Fibroblast of lung (primary cell): ENCODE measurements around the gene CLIC4. TPM values are rescaled to one million over a fixed set of nuclear protein-coding genes. Genes with fewer than 3 reads are reported as not detected.
"Not testable (repeated sequence)": the region's sequence is repeated elsewhere in the genome, so short reads cannot be mapped to it uniquely, and the experiment has no call there.

Experiments used
- DNase-seq, 2 donors: peaks; one replicate each; pipeline versions ENCODE4 v3.0.0 to v3.0.0-alpha.2; 2010; ENCODE audit warnings: low read depth in 2 of 2
- H2AFZ ChIP-seq: 2 replicates; pipeline ENCODE4 v1.5.1; 2012; ENCODE audit warnings: low read length, control low read depth, inconsistent platforms
- H3K27ac ChIP-seq: 2 replicates; pipeline ENCODE4 v1.5.1; 2011; ENCODE audit warnings: low read length, control low read depth; ENCODE audit not compliant: insufficient read depth
- H3K27me3 ChIP-seq: 2 replicates; pipeline ENCODE4 v1.5.1; 2011; ENCODE audit warnings: mild to moderate bottlenecking, low read length; ENCODE audit not compliant: control insufficient read depth, insufficient read depth
- H3K36me3 ChIP-seq: 2 replicates; pipeline ENCODE4 v1.5.1; 2011; ENCODE audit warnings: low read length; ENCODE audit not compliant: control insufficient read depth, insufficient read depth
- H3K4me1 ChIP-seq: 2 replicates; pipeline ENCODE4 v1.5.1; 2011; ENCODE audit warnings: low read length; ENCODE audit not compliant: control insufficient read depth, insufficient read depth; ENCODE audit errors: extremely low read depth
- H3K4me2 ChIP-seq: 2 replicates; pipeline ENCODE4 v1.5.1; 2011; ENCODE audit warnings: low read length, control low read depth; ENCODE audit not compliant: insufficient read depth; ENCODE audit errors: extremely low read depth
- H3K4me3 ChIP-seq, 4 experiments: fragments of 200-600 bp in 1 of 4; sonication (generic) in 1 of 4; replicated peaks in 1 of 4; 2 replicates each; pipeline ENCODE4 v1.5.1; 2011 to 2016; ENCODE audit warnings: low read length in 4 of 4, low read depth in 3 of 4, mild to moderate bottlenecking in 3 of 4, control low read depth in 2 of 4, inconsistent platforms in 1 of 4, mixed read lengths in 1 of 4; ENCODE audit not compliant: insufficient read depth in 1 of 4; ENCODE audit errors: control extremely low read depth in 1 of 4
- H3K79me2 ChIP-seq: 2 replicates; pipeline ENCODE4 v1.5.1; 2012; ENCODE audit warnings: mild to moderate bottlenecking, low read length, inconsistent platforms; ENCODE audit not compliant: control insufficient read depth, insufficient read depth
- H3K9ac ChIP-seq: 2 replicates; pipeline ENCODE4 v1.5.1; 2011; ENCODE audit warnings: mild to moderate bottlenecking, low read length, control low read depth; ENCODE audit not compliant: insufficient read depth
- H3K9me3 ChIP-seq: 2 replicates; pipeline ENCODE4 v1.5.1; 2012; ENCODE audit warnings: low read depth, low read length; ENCODE audit not compliant: control insufficient read depth, insufficient read depth
- H4K20me1 ChIP-seq: 2 replicates; pipeline ENCODE4 v1.5.1; 2011; ENCODE audit warnings: low read length; ENCODE audit not compliant: control insufficient read depth, insufficient read depth; ENCODE audit errors: extremely low read depth
- EZH2 ChIP-seq: IDR thresholded peaks from 2 replicates; pipeline ENCODE4 v1.5.1; 2012; ENCODE audit warnings: low read length, control low read depth, mild to moderate bottlenecking; ENCODE audit errors: missing control alignments
- polyA minus RNA-seq: library from RNA; depleted of rRNA, polyadenylated mRNA; stranded (reverse); fragments of >200 nt; gene quantifications from 2 replicates; pipeline ENCODE4 v1.2.3, GENCODE V29; 2011; ENCODE audit warnings: low replicate concordance
- polyA plus RNA-seq, 2 donors: library from polyadenylated mRNA; depleted of rRNA in 1 of 2; stranded (reverse) in 1 of 2; unstranded in 1 of 2; fragments of >200 nt; gene quantifications; 2 replicates each; pipeline ENCODE4 v1.2.1, GENCODE V29; 2011 to 2012; ENCODE audit warnings: missing spikeins in 1 of 2
- total RNA-seq: library from RNA; depleted of rRNA; stranded (reverse); fragments of >200 nt; gene quantifications from 2 replicates; pipeline ENCODE4 v1.2.1, GENCODE V29; 2014
- TF ChIP-seq, protein P1 (sequence below), 2 donors: IDR thresholded peaks in 1 of 2; conservative IDR thresholded peaks in 1 of 2; 1 replicate in 1 of 2; 2 replicates in 1 of 2; pipeline ENCODE4 v1.5.1; 2011 to 2012; ENCODE audit warnings: low read length in 2 of 2, control low read depth in 1 of 2, inconsistent platforms in 1 of 2, low read depth in 1 of 2, mild to moderate bottlenecking in 1 of 2

The CLIC4 gene
- total RNA-seq (309 and 368 TPM in 2 replicates), polyA plus RNA-seq (310 and 494 TPM in 2 replicates), polyA minus RNA-seq (29.9 and 44.7 TPM in 2 replicates)
- 243 and 393 TPM in 2 replicates for polyA plus RNA-seq (2012)

- Histone ChIP-seq H3K27me3 (no peaks in the 10 kb centered on the region), H3K4me2 (peak within 1 kb of the TSS; percentile 79), H3K27ac (peak within 1 kb of the TSS; percentile 77), H3K4me1 (peaks cover 21% of the 10 kb centered on the region), H3K4me3 (peak within 1 kb of the TSS; percentile 80 to 99 (median 86)), H2AFZ (peak within 1 kb of the TSS; percentile 43), H3K79me2 (peaks cover 47% of the 10 kb centered on the region), H3K9me3 (no peaks in the 10 kb centered on the region), H4K20me1 (no peaks in the 10 kb centered on the region), H3K36me3 (no peaks in the 10 kb centered on the region), H3K9ac (peak within 1 kb of the TSS; percentile 92)
- no peak for TF ChIP-seq EZH2
- TF ChIP-seq, protein P1, sequence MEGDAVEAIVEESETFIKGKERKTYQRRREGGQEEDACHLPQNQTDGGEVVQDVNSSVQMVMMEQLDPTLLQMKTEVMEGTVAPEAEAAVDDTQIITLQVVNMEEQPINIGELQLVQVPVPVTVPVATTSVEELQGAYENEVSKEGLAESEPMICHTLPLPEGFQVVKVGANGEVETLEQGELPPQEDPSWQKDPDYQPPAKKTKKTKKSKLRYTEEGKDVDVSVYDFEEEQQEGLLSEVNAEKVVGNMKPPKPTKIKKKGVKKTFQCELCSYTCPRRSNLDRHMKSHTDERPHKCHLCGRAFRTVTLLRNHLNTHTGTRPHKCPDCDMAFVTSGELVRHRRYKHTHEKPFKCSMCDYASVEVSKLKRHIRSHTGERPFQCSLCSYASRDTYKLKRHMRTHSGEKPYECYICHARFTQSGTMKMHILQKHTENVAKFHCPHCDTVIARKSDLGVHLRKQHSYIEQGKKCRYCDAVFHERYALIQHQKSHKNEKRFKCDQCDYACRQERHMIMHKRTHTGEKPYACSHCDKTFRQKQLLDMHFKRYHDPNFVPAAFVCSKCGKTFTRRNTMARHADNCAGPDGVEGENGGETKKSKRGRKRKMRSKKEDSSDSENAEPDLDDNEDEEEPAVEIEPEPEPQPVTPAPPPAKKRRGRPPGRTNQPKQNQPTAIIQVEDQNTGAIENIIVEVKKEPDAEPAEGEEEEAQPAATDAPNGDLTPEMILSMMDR (conservative IDR thresholded peaks at IDR 0.05 in 1 of 2, IDR thresholded peaks at IDR 0.05 in 1 of 2; ENCODE audit: low read depth in 1 of 2, low read length in 2 of 2): peak in 1 of 2 donors; percentile 24
- peak; percentile 99 for DNase-seq
Measured at GRCh38 chr1:24744911-24745710, at the start of gene CLIC4. Gene CLIC4, plus strand, starts transcription at chr1:24745447. Its CDS starts 107 bp downstream, at chr1:24745554.

DNA sequence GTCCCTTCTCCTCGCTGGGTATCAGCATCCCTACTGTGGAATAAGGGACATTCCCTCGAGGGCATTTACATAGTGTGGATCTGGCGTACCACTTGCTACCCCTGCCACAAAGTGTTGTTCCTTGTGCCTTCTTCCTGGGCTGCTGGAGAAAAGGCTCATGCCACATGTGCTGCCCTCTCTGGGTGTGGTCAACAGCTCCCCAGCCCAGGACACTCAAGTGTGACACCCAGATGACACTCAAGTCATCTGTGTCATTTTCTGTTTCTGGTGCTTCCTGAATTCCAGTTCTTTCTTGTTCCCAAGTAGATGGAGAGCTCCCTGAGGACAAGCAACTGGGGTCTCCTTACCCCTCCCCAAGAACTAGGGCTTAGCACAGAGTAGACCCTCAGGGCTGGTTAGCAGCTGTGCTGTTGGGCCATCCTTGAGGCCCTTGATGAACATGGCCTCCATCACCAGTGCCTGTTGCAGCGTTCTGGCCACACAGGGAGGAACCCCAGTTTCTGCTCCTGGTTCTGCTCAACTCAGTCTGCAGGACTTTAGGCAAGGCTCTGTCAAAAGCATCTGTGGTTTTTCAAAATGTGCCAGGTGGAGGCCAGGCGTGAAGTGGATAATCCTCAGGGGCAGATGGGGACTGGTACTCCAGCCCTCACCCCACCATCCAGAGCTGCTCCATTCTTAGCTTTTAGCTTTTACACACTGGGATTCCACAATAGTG lies 49.0 kb upstream of the CLIC4 start:
- Histone ChIP-seq H3K9me3 (no peaks in the 10 kb centered on the region), H3K9ac (no peak overlapping the region), H3K4me2 (no peak overlapping the region), H3K27me3 (no peaks in the 10 kb centered on the region), H3K36me3 (no peaks in the 10 kb centered on the region), H3K79me2 (no peaks in the 10 kb centered on the region), H3K4me1 (peaks cover 7% of the 10 kb centered on the region), H3K27ac (no peak overlapping the region), H2AFZ (no peak overlapping the region), H4K20me1 (no peaks in the 10 kb centered on the region), H3K4me3 (no peak overlapping the region)
- no peak for DNase-seq
- TF ChIP-seq EZH2: no peak
- TF ChIP-seq, protein P1 (conservative IDR thresholded peaks at IDR 0.05 in 1 of 2, IDR thresholded peaks at IDR 0.05 in 1 of 2; ENCODE audit: low read depth in 1 of 2, low read length in 2 of 2): no peak

DNA sequence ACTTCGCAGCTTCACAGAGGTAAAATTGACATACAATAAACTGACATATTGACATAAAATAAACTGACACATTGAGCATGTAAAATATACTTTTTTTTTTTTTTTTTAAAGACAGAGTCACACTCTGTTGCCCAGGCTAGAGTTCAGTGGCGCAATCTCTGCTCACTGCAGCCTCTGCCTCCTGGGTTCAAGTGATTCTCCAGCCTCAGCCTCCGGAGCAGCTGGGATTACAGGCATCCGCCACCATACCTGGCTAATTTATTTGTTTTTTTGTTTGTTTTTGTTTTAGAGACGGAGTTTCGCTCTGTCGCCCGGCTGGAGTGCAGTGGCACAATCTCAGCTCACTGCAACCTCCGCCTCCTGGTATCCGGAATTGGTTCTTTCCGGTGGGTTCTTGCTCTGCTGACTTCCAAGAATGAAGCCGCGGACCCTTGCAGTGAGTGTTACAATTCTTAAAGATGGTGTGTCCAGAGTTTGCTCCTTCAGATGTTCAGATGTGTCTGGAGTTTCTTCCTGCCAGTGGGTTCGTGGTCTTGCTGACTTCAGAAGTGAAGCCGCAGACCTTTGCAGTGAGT lies 48.4 kb upstream of the CLIC4 start:
- DNase-seq: no peak
- no peak overlapping the region for H3K4me2 ChIP-seq
- peaks cover 7% of the 10 kb centered on the region for H3K4me1 ChIP-seq
- H3K4me3 ChIP-seq: no peak overlapping the region
- no peaks in the 10 kb centered on the region for H4K20me1 ChIP-seq
- H3K9me3 ChIP-seq: no peaks in the 10 kb centered on the region
- H2AFZ ChIP-seq: no peak overlapping the region
- H3K27me3 ChIP-seq: no peaks in the 10 kb centered on the region
- TF ChIP-seq, protein P1 (conservative IDR thresholded peaks at IDR 0.05 in 1 of 2, IDR thresholded peaks at IDR 0.05 in 1 of 2; ENCODE audit: low read depth in 1 of 2, low read length in 2 of 2): no peak
- no peak for TF ChIP-seq EZH2
- H3K79me2 ChIP-seq: no peaks in the 10 kb centered on the region
- no peak overlapping the region for H3K9ac ChIP-seq
- H3K36me3 ChIP-seq: no peaks in the 10 kb centered on the region
- no peak overlapping the region for H3K27ac ChIP-seq

GRCh38 chr1:24697453-24698001 lies 47.7 kb upstream of the CLIC4 start:
- H3K27me3 ChIP-seq, H2AFZ ChIP-seq, H4K20me1 ChIP-seq, H3K4me3 ChIP-seq, H3K4me2 ChIP-seq, DNase-seq, H3K4me1 ChIP-seq, H3K79me2 ChIP-seq, H3K9ac ChIP-seq, H3K36me3 ChIP-seq, H3K27ac ChIP-seq, H3K9me3 ChIP-seq: not testable (repeated sequence)
